IMR-90 (cell line): ENCODE data around the gene SLC30A9.

Experiments
- CEBPB ChIP-seq: IDR thresholded peaks from 2 replicates; pipeline ENCODE4 v1.6.1; 2012; ENCODE audit warnings: low read depth, low read length, improper control_type of control experiment
- CHD1 ChIP-seq: IDR thresholded peaks from 2 replicates; pipeline ENCODE4 v1.6.1; 2012; ENCODE audit warnings: low read depth, low read length, improper control_type of control experiment
- CTCF ChIP-seq: conservative IDR thresholded peaks from 2 replicates; pipeline ENCODE4 v1.5.1; 2012; ENCODE audit warnings: mild to moderate bottlenecking, low read depth, low read length, improper control_type of control experiment
- FOS ChIP-seq: fragments of 150-350 bp; IDR thresholded peaks from 2 replicates; pipeline ENCODE4 v1.6.1; 2016; ENCODE audit warnings: low read depth, low read length
- NFE2L2 ChIP-seq: fragments of 150-350 bp; IDR thresholded peaks from 2 replicates; pipeline ENCODE4 v1.6.1; 2016; ENCODE audit warnings: low read depth, mild to moderate bottlenecking, low read length
- POLR2A ChIP-seq: IDR thresholded peaks from 2 replicates; pipeline ENCODE4 v1.6.1; 2012; ENCODE audit warnings: mild to moderate bottlenecking, low read depth, low read length
- RAD21 ChIP-seq: IDR thresholded peaks from 2 replicates; pipeline ENCODE4 v1.6.1; 2012; ENCODE audit warnings: low read length, improper control_type of control experiment
- RCOR1 ChIP-seq: IDR thresholded peaks from 2 replicates; pipeline ENCODE4 v1.6.1; 2012; ENCODE audit warnings: mild to moderate bottlenecking, low read length, improper control_type of control experiment; ENCODE audit not compliant: insufficient replicate concordance
- RFX5 ChIP-seq: IDR thresholded peaks from 2 replicates; pipeline ENCODE4 v1.8.0; 2012; ENCODE audit warnings: low read depth, mild to moderate bottlenecking, low read length, moderate library complexity
- USF2 ChIP-seq: fragments of 150-350 bp; IDR thresholded peaks from 2 replicates; pipeline ENCODE4 v1.6.1; 2017; ENCODE audit warnings: mild to moderate bottlenecking, antibody characterized with exemption, low read length, low read depth

- no peak for TF ChIP-seq POLR2A
- no peak for TF ChIP-seq CTCF
- TF ChIP-seq RAD21, result no peak
- TF ChIP-seq CEBPB, result no peak
- no peak for TF ChIP-seq FOS
- TF ChIP-seq RFX5, result no peak
- TF ChIP-seq RCOR1, result no peak
- TF ChIP-seq USF2, result no peak
- no peak for TF ChIP-seq CHD1
- no peak for TF ChIP-seq NFE2L2
These were observed 5.2 kb upstream of the SLC30A9 start for GRCh38 chr4:41985151-41985550.
